Pancreas (tissue), 10 donors: ENCODE results near the gene CCBE1. TPM values are rescaled to one million over a fixed set of nuclear protein-coding genes. Genes with fewer than 3 reads are reported as not detected.

Experiments
- ATAC-seq, 4 donors: fragments of 200-7000 bp; cut with Tn5 transposase; one replicate each; pipeline versions ENCODE4 v1.8.0 to v1.9.1; 2020; ENCODE audit warnings: mild to moderate bottlenecking in 4 of 4, moderate library complexity in 4 of 4
- DNase-seq, 6 donors: peaks; one replicate each; pipeline ENCODE4 v3.0.0-alpha.2; 2020
- FAIRE-seq: peaks from 2 replicates; lab custom pipeline; 2012; peaks lifted over from hg19 to GRCh38; lab: Jason Lieb, UNC
- H3K27ac ChIP-seq, 4 donors: fragments of 200-600 bp; sonication (generic); 1 replicate in 3 of 4; 2 replicates in 1 of 4; pipeline versions ENCODE4 v1.5.0 to v1.8.0; 2020
- H3K27me3 ChIP-seq, 4 donors: fragments of 200-600 bp; one replicate each; pipeline ENCODE4 v1.8.0; 2021
- H3K36me3 ChIP-seq, 3 donors: fragments of 200-600 bp; sonication (generic) in 1 of 3; one replicate each; pipeline versions ENCODE4 v1.5.0 to v1.8.0; 2020 to 2021
- H3K4me1 ChIP-seq, 3 donors: fragments of 200-600 bp; one replicate each; pipeline ENCODE4 v1.8.0; 2021
- H3K4me3 ChIP-seq, 4 donors: fragments of 200-600 bp; sonication (generic) in 2 of 4; one replicate each; pipeline versions ENCODE4 v1.5.0 to v1.8.0; 2020 to 2021
- H3K9me3 ChIP-seq, 4 donors: fragments of 200-600 bp; one replicate each; pipeline ENCODE4 v1.8.0; 2021
- WGBS, 2 donors: extraction: QIAGEN DNeasy Blood & Tissue Kit; methylation state at CpG; one replicate each; pipeline ENCODE4 v1.1.7; 2013; 5-methylcytosine and 5-hydroxymethylcytosine counted together
- intact Hi-C, 3 donors: fragments of 100-400 bp; cut with DNase I; formaldehyde crosslinking; loops; one replicate each; pipeline versions ENCODE4 v1.11.1 to v1.14.2; 2022
- polyA plus RNA-seq, 2 donors: library from polyadenylated mRNA; stranded (reverse); fragments of 200-250 nt; gene quantifications; one replicate each; pipeline ENCODE4 v1.2.3, GENCODE V29; 2013
- total RNA-seq, 6 donors: library from RNA; stranded (reverse); fragmentation: NEBNext Ultra II Directional in 4 of 6; extraction: Animal tissue kit (Norgen Biotek cat#: 25700) in 4 of 6; gene quantifications; one replicate each; pipeline versions ENCODE4 v1.2.1 to v1.2.4, GENCODE V29; 2021 to 2023
- TF ChIP-seq, protein P1 (sequence below), 4 donors: fragments of 200-600 bp; sonication (generic) in 3 of 4; IDR thresholded peaks; one replicate each; pipeline versions ENCODE4 v1.5.0 to v1.8.0; 2021; ENCODE audit warnings: antibody characterized with exemption in 4 of 4
- donor health status: healthy with polysubstance abuse.
- donor health status: DM: no; HTN: no; CAD: no; lungs with moderate emphysema.
- donor health status: DM: no; HTN: no; CAD: no.
- donor health status: control.
- donor health status: control.
- donor health status: Bipolar disorder and iron deficiency.
- donor health status: DM: yes; HTN: yes; CAD: no.
- donor health status: DM: no; HTN: no; CAD: no.
- donor health status: DM: no; HTN: no; CAD: no.
- donor health status: DM: yes; HTN: yes; CAD: no.

Gene CCBE1
- total and polyA plus RNA-seq, 8 donors = 0.08 to 1.5 (median 0.59) TPM

DNA sequence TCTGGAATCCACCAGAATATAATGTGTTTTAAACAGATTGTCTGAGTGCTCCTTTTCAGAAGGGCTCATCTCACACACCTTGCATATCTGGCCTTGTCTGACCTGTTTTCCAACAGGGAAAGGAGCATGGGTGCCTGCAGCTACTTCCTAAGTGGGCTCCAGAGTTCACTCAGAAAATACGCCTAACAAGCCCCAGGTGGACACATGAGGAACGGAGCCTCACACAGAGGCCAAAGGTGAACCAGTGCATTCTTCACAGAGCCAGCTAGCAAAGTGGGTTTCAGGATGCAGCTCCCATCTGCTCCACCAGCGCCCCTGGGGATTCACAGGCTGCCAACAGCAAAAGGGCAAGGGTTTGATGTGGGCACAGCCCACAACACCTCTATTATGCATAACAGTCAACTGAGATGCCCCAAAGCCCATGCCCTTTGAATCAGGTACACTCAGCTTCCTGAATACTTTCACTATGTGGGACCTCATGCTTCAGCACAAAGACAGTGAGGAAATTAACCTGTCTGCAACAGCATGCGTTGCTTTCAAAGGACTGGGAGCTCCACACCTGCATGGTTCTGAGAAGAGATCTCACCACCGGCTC lies 86.6 kb downstream of the CCBE1 start:
- intact Hi-C loops = no loop called here
- Histone ChIP-seq H3K4me3 (no peak overlapping the region), H3K27ac (no peak overlapping the region), H3K4me1 (no peaks in the 10 kb centered on the region), H3K27me3 (no peaks in the 10 kb centered on the region), H3K36me3 (no peaks in the 10 kb centered on the region), H3K9me3 (no peaks in the 10 kb centered on the region)
- WGBS, 2 donors = 71 to 83% methylated on average over 5 of the region's 5 CpGs
- ATAC-seq (no peak), DNase-seq (no peak), FAIRE-seq (no peak)
- TF ChIP-seq, protein P1, sequence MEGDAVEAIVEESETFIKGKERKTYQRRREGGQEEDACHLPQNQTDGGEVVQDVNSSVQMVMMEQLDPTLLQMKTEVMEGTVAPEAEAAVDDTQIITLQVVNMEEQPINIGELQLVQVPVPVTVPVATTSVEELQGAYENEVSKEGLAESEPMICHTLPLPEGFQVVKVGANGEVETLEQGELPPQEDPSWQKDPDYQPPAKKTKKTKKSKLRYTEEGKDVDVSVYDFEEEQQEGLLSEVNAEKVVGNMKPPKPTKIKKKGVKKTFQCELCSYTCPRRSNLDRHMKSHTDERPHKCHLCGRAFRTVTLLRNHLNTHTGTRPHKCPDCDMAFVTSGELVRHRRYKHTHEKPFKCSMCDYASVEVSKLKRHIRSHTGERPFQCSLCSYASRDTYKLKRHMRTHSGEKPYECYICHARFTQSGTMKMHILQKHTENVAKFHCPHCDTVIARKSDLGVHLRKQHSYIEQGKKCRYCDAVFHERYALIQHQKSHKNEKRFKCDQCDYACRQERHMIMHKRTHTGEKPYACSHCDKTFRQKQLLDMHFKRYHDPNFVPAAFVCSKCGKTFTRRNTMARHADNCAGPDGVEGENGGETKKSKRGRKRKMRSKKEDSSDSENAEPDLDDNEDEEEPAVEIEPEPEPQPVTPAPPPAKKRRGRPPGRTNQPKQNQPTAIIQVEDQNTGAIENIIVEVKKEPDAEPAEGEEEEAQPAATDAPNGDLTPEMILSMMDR (IDR thresholded peaks at IDR 0.05) = no peak

DNA sequence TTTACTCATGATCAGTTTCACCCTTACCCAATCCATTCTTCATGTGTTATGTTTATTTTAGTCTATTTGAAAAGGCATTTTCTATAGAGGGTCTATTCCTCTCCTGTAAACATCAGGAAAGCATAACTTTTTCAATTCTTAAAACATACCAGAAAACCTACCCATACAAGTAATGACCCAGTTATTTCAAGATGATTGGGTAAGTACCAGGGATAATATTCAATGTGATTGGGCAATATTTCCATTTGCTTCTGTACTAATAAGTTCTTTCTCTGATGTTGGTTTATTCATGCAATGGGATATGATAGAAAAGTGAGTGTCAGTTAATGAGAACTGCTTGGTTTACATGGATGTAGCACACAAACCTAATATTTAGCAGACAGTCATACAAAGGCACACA lies 87.6 kb downstream of the CCBE1 start:
- H3K9me3 ChIP-seq = no peaks in the 10 kb centered on the region
- no peak for FAIRE-seq
- no peaks in the 10 kb centered on the region for H3K4me1 ChIP-seq

DNA sequence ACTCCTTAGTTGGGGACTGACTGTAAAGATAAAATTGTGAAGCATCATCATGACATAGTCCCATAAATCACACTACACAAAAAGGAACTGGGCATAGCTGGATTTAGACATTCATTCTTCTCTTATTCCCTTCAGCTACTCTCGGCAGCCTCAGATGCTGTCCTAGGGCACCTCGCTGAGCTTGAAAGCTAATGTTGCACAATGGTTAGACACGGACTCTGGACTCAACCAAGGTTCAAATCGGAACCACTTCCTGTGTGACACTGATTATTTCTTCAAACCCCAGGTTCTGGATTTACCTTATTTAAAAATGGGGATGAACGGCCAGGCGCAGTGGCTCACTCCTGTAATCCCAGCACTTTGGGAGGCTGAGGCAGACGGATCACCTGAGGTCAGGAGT lies 89.8 kb downstream of the CCBE1 start:
- TF ChIP-seq, protein P1 (IDR thresholded peaks at IDR 0.05) = no peak
- H3K27me3 ChIP-seq = no peaks in the 10 kb centered on the region
- 79 to 86% methylated on average over 7 of the region's 7 CpGs for whole genome bisulfite sequencing, 2 donors
- ATAC-seq (no peak), FAIRE-seq (no peak), DNase-seq (no peak)
- H3K27ac ChIP-seq = no peak overlapping the region
- intact Hi-C loops = no loop called here
- no peaks in the 10 kb centered on the region for H3K36me3 ChIP-seq
- H3K4me1 ChIP-seq = no peaks in the 10 kb centered on the region
- H3K4me3 ChIP-seq = no peak overlapping the region
- no peaks in the 10 kb centered on the region for H3K9me3 ChIP-seq

More for the DNA sequence above, 87.6 kb downstream of the CCBE1 start:
- H3K27me3 ChIP-seq = no peaks in the 10 kb centered on the region
- ATAC-seq = no peak
- intact Hi-C loops = no loop called here
- DNase-seq = no peak
- TF ChIP-seq, protein P1 (IDR thresholded peaks at IDR 0.05) = no peak
- no peak overlapping the region for H3K27ac ChIP-seq
- H3K36me3 ChIP-seq = no peaks in the 10 kb centered on the region
- no peak overlapping the region for H3K4me3 ChIP-seq

DNA sequence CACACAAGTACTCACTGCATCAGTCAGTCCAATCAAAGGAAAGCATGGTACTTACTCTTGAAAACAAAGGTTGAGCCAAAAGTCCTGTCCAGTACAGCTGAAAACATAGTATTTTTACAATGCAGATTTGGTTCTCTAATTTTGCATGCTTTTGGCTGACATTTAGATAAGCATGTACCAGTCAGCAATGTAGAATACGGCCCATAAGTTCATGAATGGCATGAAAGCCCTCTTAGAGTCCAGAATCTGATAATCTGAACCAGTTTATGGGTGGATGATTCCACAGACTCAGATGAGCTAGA lies 90.2 kb downstream of the CCBE1 start:
- 79 to 88% methylated on average over 1 of the region's 1 CpG for WGBS, 2 donors
- TF ChIP-seq, protein P1 (IDR thresholded peaks at IDR 0.05) = no peak
- DNase-seq = no peak
- Histone ChIP-seq H3K9me3 (no peaks in the 10 kb centered on the region), H3K4me3 (no peak overlapping the region), H3K4me1 (no peaks in the 10 kb centered on the region), H3K36me3 (no peaks in the 10 kb centered on the region), H3K27me3 (no peaks in the 10 kb centered on the region), H3K27ac (no peak overlapping the region)
- intact Hi-C loops = no loop called here
- ATAC-seq = no peak
- no peak for FAIRE-seq

DNA sequence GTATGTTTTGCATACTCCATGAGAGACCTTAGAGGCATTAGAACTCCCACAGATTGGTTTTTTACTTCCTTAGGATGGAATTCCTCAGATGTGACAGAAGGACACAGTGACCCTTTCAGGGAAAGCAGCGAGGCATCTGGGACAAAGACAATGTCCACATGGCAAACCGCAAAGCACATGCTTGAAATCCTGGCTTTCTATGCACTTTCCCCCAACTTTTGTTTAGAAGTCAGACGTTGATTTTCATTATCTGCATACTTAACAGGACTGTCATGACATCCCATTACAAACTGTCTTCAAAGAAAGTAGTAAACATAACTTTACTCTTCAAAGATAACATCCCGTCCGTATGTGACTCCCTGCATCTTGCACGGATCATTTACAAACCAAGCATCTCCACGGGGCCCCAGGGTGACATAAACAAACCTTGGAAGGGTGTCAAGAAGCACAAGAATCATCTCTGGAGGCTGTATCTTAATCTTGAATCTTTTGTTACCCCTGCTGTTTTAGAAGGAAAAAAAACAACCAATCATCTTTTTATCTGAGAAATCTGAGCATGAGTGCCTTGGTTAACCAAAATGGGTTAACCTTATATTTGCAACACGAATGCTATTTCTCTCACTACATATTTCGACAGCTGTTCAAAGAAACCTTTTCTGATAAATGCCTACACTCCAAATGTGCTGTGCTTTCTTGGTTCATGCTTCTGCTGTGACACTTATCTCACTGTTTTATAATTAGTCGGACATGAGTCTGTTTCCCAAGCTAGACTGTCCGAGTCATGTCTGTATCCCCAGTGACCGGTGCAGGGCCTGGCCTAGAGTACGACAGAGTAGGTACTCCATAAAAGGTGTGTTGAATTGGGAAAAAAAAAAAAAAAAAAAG lies 90.8 kb downstream of the CCBE1 start:
- no peaks in the 10 kb centered on the region for H3K36me3 ChIP-seq
- H3K4me1 ChIP-seq = no peaks in the 10 kb centered on the region
- WGBS, 2 donors = 45 to 47% methylated on average over 13 of the region's 13 CpGs
- DNase-seq (no peak), FAIRE-seq (no peak), ATAC-seq (no peak)
- H3K27ac ChIP-seq = no peak overlapping the region
- TF ChIP-seq, protein P1 (IDR thresholded peaks at IDR 0.05) = no peak
- intact Hi-C loops = no loop called here
- H3K4me3 ChIP-seq = no peak overlapping the region
- no peaks in the 10 kb centered on the region for H3K9me3 ChIP-seq
- H3K27me3 ChIP-seq = no peaks in the 10 kb centered on the region
